Kidney capillary endothelial cell (primary cell): Measurements from ENCODE around the gene CCL11.

Experiments used
- DNase-seq: peaks from one replicate; pipeline ENCODE4 v3.0.0-alpha.2; 2018; ENCODE audit warnings: low spot score

Gene CCL11

DNA sequence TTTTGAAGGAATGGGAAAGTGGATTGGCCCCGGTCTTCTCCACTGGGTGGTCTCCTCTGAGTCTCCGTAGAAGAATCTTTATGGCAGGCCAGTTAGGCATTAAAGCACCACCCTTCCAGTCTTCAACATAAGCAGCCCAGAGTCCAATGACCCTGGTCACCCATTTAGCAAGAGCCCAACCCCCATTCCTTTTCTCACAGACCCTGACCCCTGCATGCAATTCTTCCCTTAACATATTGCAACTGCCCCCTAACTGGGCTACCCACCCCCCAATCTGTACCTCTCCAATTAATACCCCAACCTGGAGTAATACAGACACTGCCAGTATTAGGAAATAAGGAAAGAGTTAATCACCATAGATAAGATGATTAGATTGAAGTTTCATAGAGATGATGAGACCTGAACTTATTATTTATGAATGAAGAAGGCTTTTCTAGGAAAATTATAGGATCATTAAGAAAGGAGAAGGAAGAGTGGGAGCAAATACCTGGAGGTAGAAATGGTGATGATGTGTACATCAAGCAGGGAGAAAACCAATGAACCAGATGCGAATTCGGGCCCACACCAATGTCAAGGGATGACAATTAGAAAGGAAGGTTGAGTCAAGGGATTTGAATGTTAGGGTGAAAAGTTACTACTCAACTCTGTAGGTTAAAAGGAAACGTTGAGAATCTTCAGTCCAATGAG lies 28.1 kb upstream of the CCL11 start:
- DNase-seq, result no peak

DNA sequence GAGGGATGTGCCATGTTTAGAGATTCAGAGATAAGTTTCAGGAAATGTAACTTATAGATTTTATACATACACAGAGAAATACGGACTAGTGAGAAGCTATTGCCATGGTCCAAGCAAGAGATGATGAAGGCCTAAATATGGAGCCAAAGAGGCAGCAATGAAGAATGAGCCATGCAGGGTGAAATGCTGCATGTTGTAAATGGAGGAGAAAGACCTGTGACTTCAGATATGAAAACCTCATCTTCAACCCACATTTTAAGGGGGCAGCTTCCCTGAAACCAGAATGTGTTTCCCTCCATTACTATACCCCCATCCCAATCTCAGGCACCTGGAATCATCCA lies 27.6 kb upstream of the CCL11 start:
- no peak for DNase-seq

- peak; percentile 27 for DNase-seq
These were observed 26.4 kb upstream of the CCL11 start for GRCh38 chr17:34259146-34259545.

DNA sequence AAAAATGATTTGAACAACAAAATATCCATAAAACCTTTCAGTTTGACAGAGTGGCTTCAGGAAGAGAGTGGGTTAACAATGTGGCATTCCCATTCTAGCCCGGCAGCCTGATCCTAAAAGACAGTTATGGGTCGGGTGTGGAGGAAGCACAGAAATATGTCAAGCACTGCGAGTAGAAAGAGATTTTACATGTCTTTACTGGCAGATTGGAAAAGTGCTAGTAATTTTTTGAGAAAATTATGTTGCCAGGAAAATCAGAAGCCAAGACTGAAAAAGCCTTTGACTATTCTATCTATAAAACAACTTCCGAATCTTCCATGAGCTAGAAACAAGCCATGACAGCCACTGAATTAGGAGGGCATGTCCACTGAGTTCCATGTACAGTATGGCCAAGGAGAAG lies 24.7 kb upstream of the CCL11 start:
- DNase-seq, result no peak

- DNase-seq, result no peak
These were observed 23.8 kb upstream of the CCL11 start for GRCh38 chr17:34261568-34262337.

- no peak for DNase-seq
These were observed 19.8 kb upstream of the CCL11 start for GRCh38 chr17:34265711-34266110.

DNA sequence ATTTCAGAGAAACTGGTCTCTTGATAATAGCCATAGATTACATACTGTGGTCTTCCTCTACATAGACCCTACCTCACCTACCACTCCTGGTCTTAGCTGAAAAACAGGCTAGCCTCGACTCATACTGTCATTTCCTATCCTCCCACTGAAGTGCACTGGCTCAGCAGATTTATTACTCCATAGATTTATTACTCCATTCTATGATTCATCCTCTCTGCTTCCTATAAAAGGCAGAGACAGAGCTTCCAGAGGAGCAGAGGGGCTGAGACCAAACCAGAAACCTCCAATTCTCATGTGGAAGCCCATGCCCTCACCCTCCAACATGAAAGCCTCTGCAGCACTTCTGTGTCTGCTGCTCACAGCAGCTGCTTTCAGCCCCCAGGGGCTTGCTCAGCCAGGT lies 15.6 kb upstream of the CCL11 start, which contains the start of gene CCL7:
CCL7 (plus strand) TSS at position 253 of the 400 bp plus-strand sequence; CDS start at position 323, 70 bp downstream.
- no peak for DNase-seq

GRCh38 chr17:34275881-34276280 lies 9.7 kb upstream of the CCL11 start:
- peak; percentile 12 for DNase-seq

DNA sequence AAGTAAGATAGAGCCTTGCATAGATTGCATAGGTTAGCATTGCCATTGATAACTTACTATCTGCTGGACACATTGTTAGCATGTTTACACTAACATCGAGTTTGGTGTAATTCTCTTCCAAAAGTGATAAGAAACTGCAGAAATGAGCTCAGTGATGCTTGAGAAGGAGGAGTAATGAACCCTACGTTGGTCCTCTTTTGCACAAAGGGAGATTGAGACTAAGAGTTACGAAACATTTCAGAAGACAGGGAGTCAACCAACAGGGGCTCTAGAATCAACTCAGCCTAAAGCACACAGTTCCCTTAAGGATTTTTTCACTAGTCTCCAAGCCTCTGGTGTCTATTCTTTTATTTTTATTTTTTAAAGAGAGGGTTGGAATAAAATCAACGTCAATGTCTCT lies 8.7 kb upstream of the CCL11 start:
- DNase-seq, result no peak

GRCh38 chr17:34283571-34283970 lies 2.0 kb upstream of the CCL11 start:
- DNase-seq, result no peak

GRCh38 chr17:34287875-34288274 lies 2.3 kb downstream of the CCL11 start:
- no peak for DNase-seq

GRCh38 chr17:34290586-34290985 lies 5.0 kb downstream of the CCL11 start:
- DNase-seq, result no peak

- no peak for DNase-seq
These were observed 6.3 kb downstream of the CCL11 start for GRCh38 chr17:34291721-34292348.

GRCh38 chr17:34299027-34299426 lies 13.5 kb downstream of the CCL11 start:
- no peak for DNase-seq

DNA sequence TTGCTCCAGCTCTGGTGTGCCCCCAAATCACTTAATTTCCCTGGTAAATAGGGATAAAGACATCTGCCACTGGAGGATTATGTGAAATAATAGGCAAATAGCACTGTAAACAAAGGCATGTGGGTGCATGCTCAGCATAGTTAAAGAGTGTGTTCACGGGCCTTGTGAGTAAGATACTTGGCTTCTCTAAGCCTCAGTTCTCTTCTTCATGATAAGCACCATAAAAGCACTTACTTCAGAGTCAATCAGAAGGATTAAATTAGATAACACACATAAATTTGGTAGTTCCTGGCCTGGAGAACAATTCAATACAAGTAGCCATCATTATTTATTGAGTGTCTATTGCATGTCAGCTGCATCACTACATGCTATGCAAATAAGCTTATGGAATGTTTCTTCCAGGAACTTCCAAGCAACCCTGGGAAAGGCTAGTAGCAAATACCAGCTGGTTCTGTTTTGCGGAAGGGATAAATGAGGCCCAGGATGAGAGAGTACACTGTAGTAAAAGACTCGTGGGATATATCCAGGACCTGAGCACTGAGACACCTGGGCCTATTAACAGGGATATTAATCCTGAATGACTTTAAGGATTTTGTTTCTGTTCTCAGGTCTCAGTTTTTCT lies 14.5 kb downstream of the CCL11 start:
- DNase-seq, result no peak

DNA sequence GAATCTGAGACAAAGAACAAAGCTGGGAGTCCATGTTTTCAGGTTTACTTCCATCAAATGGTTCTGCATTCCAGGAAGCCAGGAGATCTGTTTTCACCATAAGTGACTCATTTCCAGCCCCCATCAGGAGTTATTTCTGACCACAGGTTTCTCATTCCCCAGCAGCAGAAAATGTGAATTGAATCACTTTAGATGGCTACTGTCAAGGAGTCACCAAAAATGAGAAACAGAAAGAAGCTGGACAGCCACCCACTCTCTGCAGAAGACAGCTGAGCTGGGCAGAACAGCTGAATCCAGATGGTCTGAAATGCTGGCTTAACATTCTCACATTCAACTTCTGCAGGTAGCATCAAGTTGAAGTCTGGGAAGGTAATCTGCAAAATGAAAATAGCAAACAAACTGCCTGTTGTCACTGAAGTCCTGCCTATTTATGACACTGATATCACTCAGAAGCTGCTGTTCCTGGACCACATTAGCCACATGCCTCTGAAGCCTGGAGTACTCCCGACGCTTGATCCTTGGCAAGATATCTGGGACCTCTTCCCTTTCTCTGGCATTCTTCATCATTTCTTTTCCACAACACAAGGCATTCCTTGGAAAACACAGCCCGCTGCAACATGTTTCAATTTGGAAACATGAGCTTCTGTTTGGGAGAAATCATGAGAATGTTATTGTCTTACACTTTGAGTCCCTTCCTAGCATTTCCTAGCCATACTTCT lies 15.3 kb downstream of the CCL11 start:
- DNase-seq, result no peak

DNA sequence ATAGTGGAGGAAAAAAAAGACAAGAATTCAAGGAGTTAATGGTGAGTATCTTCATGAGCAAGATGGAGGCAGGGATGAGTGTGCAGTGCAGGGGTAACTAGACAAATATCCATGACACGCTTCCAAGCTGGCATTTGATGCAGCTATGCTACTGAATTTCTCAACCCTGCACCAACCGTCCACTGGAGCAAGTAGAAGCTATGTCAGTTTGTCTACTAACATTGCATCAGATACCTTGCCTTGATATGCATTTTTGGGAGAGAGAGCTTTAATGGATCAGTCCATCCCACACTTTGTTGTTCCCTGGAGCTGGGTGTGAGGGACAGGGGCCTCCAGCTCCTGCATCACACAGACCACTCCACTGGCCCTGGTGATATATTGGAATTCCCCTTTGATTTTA lies 16.4 kb downstream of the CCL11 start:
- no peak for DNase-seq

DNA sequence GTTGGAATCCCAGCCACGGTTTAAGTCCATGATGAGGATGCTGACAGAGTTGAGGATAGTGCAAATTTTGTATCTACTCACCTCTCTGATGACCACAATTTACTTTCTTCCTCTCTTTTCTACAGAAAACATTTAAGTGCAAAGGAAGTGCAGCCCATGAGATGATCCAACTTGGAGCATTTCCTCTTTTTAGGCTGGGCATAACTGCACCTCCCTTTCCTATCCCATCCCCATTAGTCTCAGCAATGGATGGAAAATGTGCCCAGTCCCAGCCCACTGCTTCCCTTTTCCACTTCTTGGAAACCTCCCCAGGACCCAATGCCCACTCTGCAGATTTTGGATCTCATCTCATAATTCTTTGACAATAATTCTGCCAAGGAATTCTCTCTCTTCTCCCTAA lies 17.1 kb downstream of the CCL11 start:
- DNase-seq, result no peak

- DNase-seq, result no peak
These were observed 18.1 kb downstream of the CCL11 start for GRCh38 chr17:34303606-34304005.

- no peak for DNase-seq
These were observed 19.5 kb downstream of the CCL11 start for GRCh38 chr17:34305061-34305460.

DNA sequence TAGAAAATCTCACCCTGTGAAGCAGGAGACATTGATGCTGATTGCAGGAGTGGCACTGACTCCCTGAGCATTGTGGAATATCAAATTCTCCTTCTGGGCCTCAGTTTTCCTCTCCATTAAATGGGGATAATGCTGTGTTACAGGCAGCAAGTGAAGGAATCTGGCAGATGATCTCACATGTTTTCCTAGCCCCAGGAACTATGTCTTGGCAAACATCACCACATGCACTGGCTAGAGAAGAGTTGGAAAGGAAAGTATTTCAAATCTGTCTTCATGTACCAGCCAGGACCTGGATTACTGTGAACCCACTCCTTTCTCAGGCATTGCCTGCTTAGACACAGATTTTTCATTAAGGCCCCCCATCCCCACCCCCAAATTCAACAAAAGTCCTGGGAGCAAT lies 20.1 kb downstream of the CCL11 start:
- DNase-seq, result no peak

DNA sequence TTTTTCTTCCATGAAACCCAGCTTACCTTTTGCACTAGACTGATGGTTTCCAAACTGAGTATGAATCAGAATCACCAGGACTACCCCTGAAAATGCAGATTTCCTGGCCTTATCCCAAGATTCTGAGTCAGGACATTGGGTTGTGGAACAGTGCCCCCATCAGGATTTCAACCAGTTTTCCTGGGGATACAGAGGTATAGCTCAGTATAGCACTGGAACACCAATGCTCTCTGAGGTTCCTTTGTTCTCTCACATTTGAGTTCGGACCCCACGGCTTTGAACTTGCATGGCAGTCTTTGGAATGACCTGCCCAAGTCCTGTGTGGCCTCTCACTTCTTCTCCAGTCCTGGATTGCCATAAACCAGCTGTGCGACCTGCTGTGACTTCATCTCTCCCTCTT lies 20.9 kb downstream of the CCL11 start:
- peak; percentile 42 for DNase-seq
